Prostate gland (tissue), 2 donors: ENCODE measurements around the gene TMSB4X. TPM values are rescaled to one million over a fixed set of nuclear protein-coding genes. Genes with fewer than 3 reads are reported as not detected.
A peak's percentile ranks its signal among the peaks of the same experiment; 100 is the strongest.

ENCODE experiments used
- DNase-seq: peaks from one replicate; pipeline ENCODE4 v3.0.0-alpha.2; 2019; ENCODE audit warnings: low spot score
- H3K27ac ChIP-seq, 2 donors: fragments of 200-600 bp; sonication (generic); 2 replicates each; pipeline ENCODE4 v1.5.1; 2017 to 2019
- H3K27me3 ChIP-seq: fragments of 200-600 bp; sonication (generic); replicated peaks from 2 replicates; pipeline ENCODE4 v1.5.1; 2019; ENCODE audit not compliant: insufficient read depth
- H3K36me3 ChIP-seq, 2 donors: fragments of 200-600 bp; sonication (generic); 1 replicate in 1 of 2; 2 replicates in 1 of 2; pipeline versions ENCODE4 v1.5.1 to v1.8.1; 2017 to 2019
- H3K4me1 ChIP-seq: fragments of 200-600 bp; sonication (generic); replicated peaks from 2 replicates; pipeline ENCODE4 v1.5.1; 2019
- H3K4me3 ChIP-seq, 2 donors: fragments of 200-600 bp; sonication (generic); 2 replicates each; pipeline ENCODE4 v1.5.1; 2017 to 2019
- H3K9me3 ChIP-seq: fragments of 200-600 bp; sonication (generic); 2 replicates; pipeline ENCODE4 v1.5.1; 2017
- POLR2A ChIP-seq: fragments of 450-650 bp; IDR thresholded peaks from one replicate; pipeline ENCODE4 v1.6.1; 2016; ENCODE audit warnings: antibody characterized with exemption, mild to moderate bottlenecking
- POLR2AphosphoS5 ChIP-seq: sonication (generic); formaldehyde crosslinking; IDR thresholded peaks from one replicate; pipeline ENCODE4 v1.6.1; 2017; ENCODE audit warnings: antibody characterized with exemption
- WGBS: methylation state at CpG from one replicate; pipeline ENCODE4 v1.1.5; 2018; 5-methylcytosine and 5-hydroxymethylcytosine counted together
- intact Hi-C: fragments of 100-400 bp; cut with DNase I; formaldehyde crosslinking; loops from one replicate; pipeline ENCODE4 v1.14.2; 2022
- total RNA-seq, 2 donors: library from RNA; depleted of rRNA; stranded (reverse); fragments of >200 nt; gene quantifications; one replicate each; pipeline ENCODE4 v1.1.0, GENCODE V29; 2016
- TF ChIP-seq, protein P1 (sequence below), 4 experiments: fragments of 200-600 bp in 2 of 4; fragments of 450-650 bp in 2 of 4; sonication (generic) in 2 of 4; IDR thresholded peaks; 1 replicate in 3 of 4; 2 replicates in 1 of 4; pipeline ENCODE4 v1.5.1; 2016 to 2019; ENCODE audit warnings: antibody characterized with exemption in 4 of 4, mild to moderate bottlenecking in 2 of 4, moderate library complexity in 2 of 4

The TMSB4X gene
- total RNA-seq, 2 donors from 2014 or later, result 1,116 to 1,330 TPM

DNA sequence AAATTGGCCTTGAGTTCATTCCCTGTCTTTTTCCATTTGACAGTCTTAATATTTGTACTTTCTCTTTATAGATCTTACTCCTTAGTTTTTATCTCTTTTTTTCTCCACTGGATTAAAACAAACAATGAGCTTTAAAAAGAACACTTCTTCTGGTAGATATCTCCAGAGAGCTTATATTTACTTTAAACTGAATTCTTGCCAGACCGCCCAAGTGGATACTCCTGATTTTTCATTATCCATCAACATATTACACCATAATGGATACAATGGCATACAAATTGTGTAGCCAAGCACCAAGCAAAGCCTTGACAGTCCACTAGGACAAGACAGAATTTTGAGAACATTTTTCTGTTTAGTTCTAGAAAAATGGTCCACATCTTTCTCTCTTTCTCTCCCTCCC lies 18.9 kb downstream of the TMSB4X start:
- H3K4me3 ChIP-seq, result no peak overlapping the region
- no peaks in the 10 kb centered on the region for H3K4me1 ChIP-seq
- no peak for TF ChIP-seq POLR2AphosphoS5
- TF ChIP-seq, protein P1, sequence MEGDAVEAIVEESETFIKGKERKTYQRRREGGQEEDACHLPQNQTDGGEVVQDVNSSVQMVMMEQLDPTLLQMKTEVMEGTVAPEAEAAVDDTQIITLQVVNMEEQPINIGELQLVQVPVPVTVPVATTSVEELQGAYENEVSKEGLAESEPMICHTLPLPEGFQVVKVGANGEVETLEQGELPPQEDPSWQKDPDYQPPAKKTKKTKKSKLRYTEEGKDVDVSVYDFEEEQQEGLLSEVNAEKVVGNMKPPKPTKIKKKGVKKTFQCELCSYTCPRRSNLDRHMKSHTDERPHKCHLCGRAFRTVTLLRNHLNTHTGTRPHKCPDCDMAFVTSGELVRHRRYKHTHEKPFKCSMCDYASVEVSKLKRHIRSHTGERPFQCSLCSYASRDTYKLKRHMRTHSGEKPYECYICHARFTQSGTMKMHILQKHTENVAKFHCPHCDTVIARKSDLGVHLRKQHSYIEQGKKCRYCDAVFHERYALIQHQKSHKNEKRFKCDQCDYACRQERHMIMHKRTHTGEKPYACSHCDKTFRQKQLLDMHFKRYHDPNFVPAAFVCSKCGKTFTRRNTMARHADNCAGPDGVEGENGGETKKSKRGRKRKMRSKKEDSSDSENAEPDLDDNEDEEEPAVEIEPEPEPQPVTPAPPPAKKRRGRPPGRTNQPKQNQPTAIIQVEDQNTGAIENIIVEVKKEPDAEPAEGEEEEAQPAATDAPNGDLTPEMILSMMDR (IDR thresholded peaks at IDR 0.05), result no peak
- TF ChIP-seq POLR2A, result no peak
- no peaks in the 10 kb centered on the region for H3K27me3 ChIP-seq
- intact Hi-C loops, result no loop called here
- DNase-seq, result no peak
- H3K9me3 ChIP-seq, result no peaks in the 10 kb centered on the region
- peak overlapping the region in 1 of 2 donors; percentile 19 for H3K27ac ChIP-seq
- H3K36me3 ChIP-seq, result no peaks in the 10 kb centered on the region
- WGBS, result 37% methylated on average over 1 of the region's 1 CpG

DNA sequence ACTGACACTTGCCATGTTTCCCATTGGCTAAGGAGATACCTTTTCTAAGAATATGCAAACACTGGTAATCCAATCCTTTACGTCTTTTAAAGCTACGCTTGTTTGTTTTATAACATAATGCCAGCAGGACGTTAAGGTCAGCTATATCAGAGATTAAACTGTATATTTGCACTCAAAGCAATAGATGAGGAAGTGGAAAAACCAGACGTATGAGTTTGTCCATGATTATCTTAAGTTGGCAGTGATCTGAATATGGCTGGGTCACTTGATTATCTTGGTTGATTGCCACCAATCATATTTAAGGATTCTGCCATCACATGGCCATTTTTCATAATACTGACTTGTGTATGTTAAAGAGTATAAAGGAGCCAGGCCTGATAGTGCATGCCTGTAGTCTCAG lies 19.4 kb downstream of the TMSB4X start:
- Histone ChIP-seq H3K9me3 (no peaks in the 10 kb centered on the region), H3K4me1 (no peaks in the 10 kb centered on the region), H3K27me3 (no peaks in the 10 kb centered on the region), H3K4me3 (no peak overlapping the region), H3K36me3 (no peaks in the 10 kb centered on the region), H3K27ac (no peak overlapping the region)
- DNase-seq, result no peak
- intact Hi-C loops, result no loop called here
- TF ChIP-seq POLR2AphosphoS5 (peak; percentile 47), POLR2A (no peak)
- TF ChIP-seq, protein P1 (IDR thresholded peaks at IDR 0.05), result no peak
- 45% methylated on average over 4 of the region's 4 CpGs for WGBS

DNA sequence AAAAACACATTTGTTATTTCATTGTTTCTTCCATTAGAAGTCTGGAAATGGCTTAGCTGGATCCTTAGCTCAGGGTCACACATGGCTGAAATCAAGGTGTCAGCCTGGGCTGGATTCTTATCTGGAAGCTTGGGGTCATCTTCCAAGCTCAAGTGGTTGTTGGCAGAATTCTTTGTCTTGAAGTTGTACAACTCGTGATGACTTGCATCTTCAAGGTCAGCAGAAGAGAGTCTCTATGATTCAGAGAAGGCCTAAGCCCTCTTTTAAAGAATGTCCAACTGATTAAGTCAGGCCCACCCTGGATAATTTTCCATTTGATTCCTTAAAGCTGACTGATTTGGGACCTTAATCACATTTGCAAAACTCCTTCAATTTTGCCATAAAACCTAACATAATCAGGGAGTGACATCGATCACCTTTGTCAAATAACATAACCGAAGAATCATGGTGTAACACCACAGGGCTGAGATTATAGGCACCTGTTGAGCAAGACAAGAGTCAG lies 22.1 kb downstream of the TMSB4X start:
- no peak for TF ChIP-seq POLR2AphosphoS5
- TF ChIP-seq, protein P1 (IDR thresholded peaks at IDR 0.05), result no peak
- TF ChIP-seq POLR2A, result no peak
- H3K27me3 ChIP-seq, result no peaks in the 10 kb centered on the region
- no peaks in the 10 kb centered on the region for H3K36me3 ChIP-seq
- no peak for DNase-seq
- intact Hi-C loops, result no loop called here
- WGBS, result 86% methylated on average over 3 of the region's 3 CpGs
- no peaks in the 10 kb centered on the region for H3K4me1 ChIP-seq
- H3K9me3 ChIP-seq, result no peaks in the 10 kb centered on the region
- H3K27ac ChIP-seq, result no peak overlapping the region
- no peak overlapping the region for H3K4me3 ChIP-seq

DNA sequence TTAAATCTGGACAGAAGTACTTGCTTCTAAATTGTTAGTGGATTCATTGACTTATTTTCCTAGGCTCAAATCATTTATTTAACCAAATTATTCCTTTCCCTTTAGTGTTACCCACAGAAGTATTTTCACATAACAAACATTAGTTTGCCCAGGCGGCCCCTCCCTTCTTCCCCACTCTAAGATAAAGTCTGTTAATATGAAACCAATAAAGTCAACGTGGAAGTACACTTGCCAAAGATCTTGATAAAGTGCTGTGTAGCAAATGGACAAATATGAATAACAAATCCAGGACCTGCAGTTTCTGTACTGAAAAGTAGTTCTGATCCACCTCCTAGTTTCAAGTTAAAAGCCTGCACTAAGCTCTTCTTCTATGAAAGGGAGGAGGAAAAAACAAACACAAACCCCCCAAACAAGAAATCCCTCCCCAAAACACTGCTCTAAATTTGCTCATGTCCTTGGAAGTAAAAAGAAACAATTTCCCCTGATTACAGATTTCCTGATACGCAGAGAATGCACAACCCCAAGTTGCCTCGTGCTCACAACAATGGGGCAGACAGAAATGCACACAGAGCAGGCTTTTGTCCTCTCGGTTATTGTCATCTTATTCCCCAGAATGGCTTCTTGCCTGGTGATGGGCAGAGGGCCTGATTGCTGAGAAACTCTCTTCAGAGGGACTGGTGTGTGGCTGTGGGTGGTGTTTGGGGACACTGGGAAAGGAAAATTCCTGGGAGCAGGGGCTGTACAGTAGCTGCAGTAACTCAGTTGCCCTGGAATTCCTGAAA lies 23.2 kb downstream of the TMSB4X start:
- no peaks in the 10 kb centered on the region for H3K9me3 ChIP-seq
- H3K27ac ChIP-seq, result no peak overlapping the region
- no peak for TF ChIP-seq POLR2A
- TF ChIP-seq, protein P1 (IDR thresholded peaks at IDR 0.05), result no peak
- TF ChIP-seq POLR2AphosphoS5, result no peak
- H3K36me3 ChIP-seq, result no peaks in the 10 kb centered on the region
- WGBS, result 5% methylated on average over 5 of the region's 5 CpGs
- no peaks in the 10 kb centered on the region for H3K27me3 ChIP-seq
- no peaks in the 10 kb centered on the region for H3K4me1 ChIP-seq
- no peak for DNase-seq
- intact Hi-C loops, result no loop called here
- H3K4me3 ChIP-seq, result no peak overlapping the region

DNA sequence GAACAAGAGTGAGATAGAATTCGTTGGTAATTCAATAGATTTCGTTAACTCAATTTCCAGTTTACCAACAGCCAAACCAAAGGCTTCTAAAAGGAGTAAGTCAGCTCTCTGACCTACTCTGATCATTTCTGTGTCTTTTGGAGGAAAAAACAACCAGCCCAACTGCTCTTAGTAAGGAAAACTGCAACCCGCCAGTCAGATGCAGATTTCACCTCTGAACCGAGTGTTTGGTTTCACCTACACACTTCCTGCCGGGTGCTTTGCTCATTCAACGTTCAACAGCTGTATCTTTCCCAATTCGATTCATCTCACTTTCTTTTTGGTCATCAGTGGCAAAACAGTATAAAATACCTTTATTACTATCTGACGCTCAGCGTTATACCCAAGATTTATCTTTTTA lies 24.5 kb downstream of the TMSB4X start:
- no peak for DNase-seq
- 78% methylated on average over 9 of the region's 9 CpGs for WGBS
- Histone ChIP-seq H3K4me3 (no peak overlapping the region), H3K9me3 (no peaks in the 10 kb centered on the region), H3K27ac (no peak overlapping the region), H3K36me3 (no peaks in the 10 kb centered on the region), H3K27me3 (no peaks in the 10 kb centered on the region), H3K4me1 (no peaks in the 10 kb centered on the region)
- TF ChIP-seq POLR2A (no peak), POLR2AphosphoS5 (no peak)
- TF ChIP-seq, protein P1 (IDR thresholded peaks at IDR 0.05), result no peak
- intact Hi-C loops, result no loop called here
